ENCODE data around the gene SLC6A20. TPM values are rescaled to one million over a fixed set of nuclear protein-coding genes. Genes with fewer than 3 reads are reported as not detected.

SLC6A20 gene
- total and polyA plus RNA-seq, 7 experiments from 2014 or later, result not detected

GRCh38 chr3:45724911-45725310 is 71.4 kb downstream of the SLC6A20 start:
- intact Hi-C loops (cut with micrococcal nuclease), result no loop called here
- POLR2A ChIA-PET, result interaction anchor here (1.3 kb wide), 1 partner anchor 26 kb away, joined by 4 read pairs; no protein-coding TSS in a partner anchor
- H3K27ac Mint-ChIP-seq, result peak overlapping the region in 2 of 9 donors; percentile 10 to 65
- Histone ChIP-seq H3K4me3 (ENCODE audit: low read length) (no peak overlapping the region), H3K27ac (ENCODE audit: low read depth, low read length) (no peak overlapping the region), H3K36me3 (ENCODE audit: control insufficient read depth in 2 of 3, insufficient read depth in 3 of 3, low read length in 3 of 3) (peaks cover 13 to 48% (median 22%) of the 10 kb centered on the region in 3 experiments), H3K27me3 (ENCODE audit: control insufficient read depth in 2 of 2, insufficient read depth in 2 of 2, low read length in 2 of 2) (no peaks in the 10 kb centered on the region), H3K4me1 (ENCODE audit: control insufficient read depth in 2 of 2, insufficient read depth in 2 of 2, low read length in 2 of 2) (no peaks in the 10 kb centered on the region), H3K9me3 (ENCODE audit: control insufficient read depth in 2 of 3, low read length in 3 of 3) (no peaks in the 10 kb centered on the region)
- no peak overlapping the region for H3K4me3 Mint-ChIP-seq
- H3K9me3 Mint-ChIP-seq, result no peaks in the 10 kb centered on the region
- peaks cover 21 to 55% (median 42%) of the 10 kb centered on the region in 7 donors for H3K4me1 Mint-ChIP-seq
- no peak for ATAC-seq
- CTCF ChIA-PET, result no interaction called here
- no peaks in the 10 kb centered on the region for H3K27me3 Mint-ChIP-seq
- H3K36me3 Mint-ChIP-seq, result peaks cover 16 to 63% (median 46%) of the 10 kb centered on the region in 5 donors
- no peak for DNase-seq

GRCh38 chr3:45719655-45720487 is 76.5 kb downstream of the SLC6A20 start:
- CTCF ChIA-PET, result no interaction called here

GRCh38 chr3:45716790-45717336 is 79.5 kb downstream of the SLC6A20 start:
- H3K9me3 Mint-ChIP-seq, result no peaks in the 10 kb centered on the region
- DNase-seq (no peak), ATAC-seq (no peak)
- Histone ChIP-seq H3K27me3 (ENCODE audit: control insufficient read depth in 2 of 2, insufficient read depth in 2 of 2, low read length in 2 of 2) (no peaks in the 10 kb centered on the region), H3K36me3 (ENCODE audit: control insufficient read depth in 2 of 3, insufficient read depth in 3 of 3, low read length in 3 of 3) (peaks cover 0 to 48% (median 7%) of the 10 kb centered on the region in 3 experiments), H3K9me3 (ENCODE audit: control insufficient read depth in 2 of 3, low read length in 3 of 3) (no peaks in the 10 kb centered on the region), H3K27ac (ENCODE audit: low read depth, low read length) (no peak overlapping the region), H3K4me1 (ENCODE audit: control insufficient read depth in 2 of 2, insufficient read depth in 2 of 2, low read length in 2 of 2) (no peaks in the 10 kb centered on the region), H3K4me3 (ENCODE audit: low read length) (no peak overlapping the region)
- ChIA-PET CTCF (no interaction called here), POLR2A (no interaction called here)
- H3K4me1 Mint-ChIP-seq, result peaks cover 5 to 30% (median 18%) of the 10 kb centered on the region in 7 donors
- H3K27me3 Mint-ChIP-seq, result no peaks in the 10 kb centered on the region
- H3K27ac Mint-ChIP-seq, result peak overlapping the region in 6 of 9 donors; percentile 4 to 62 (median 22)
- intact Hi-C loops (cut with micrococcal nuclease), result no loop called here
- H3K36me3 Mint-ChIP-seq, result peaks cover 19 to 39% (median 31%) of the 10 kb centered on the region in 5 donors
- H3K4me3 Mint-ChIP-seq, result no peak overlapping the region

More at GRCh38 chr3:45719655-45720487, 76.5 kb downstream of the SLC6A20 start:
- Histone ChIP-seq H3K4me3 (ENCODE audit: low read length) (no peak overlapping the region), H3K36me3 (ENCODE audit: control insufficient read depth in 2 of 3, insufficient read depth in 3 of 3, low read length in 3 of 3) (peaks cover 19 to 48% (median 20%) of the 10 kb centered on the region in 3 experiments), H3K9me3 (ENCODE audit: control insufficient read depth in 2 of 3, low read length in 3 of 3) (no peaks in the 10 kb centered on the region), H3K27me3 (ENCODE audit: control insufficient read depth in 2 of 2, insufficient read depth in 2 of 2, low read length in 2 of 2) (no peaks in the 10 kb centered on the region), H3K27ac (ENCODE audit: low read depth, low read length) (no peak overlapping the region), H3K4me1 (ENCODE audit: control insufficient read depth in 2 of 2, insufficient read depth in 2 of 2, low read length in 2 of 2) (no peaks in the 10 kb centered on the region)
- peaks cover 7 to 37% (median 28%) of the 10 kb centered on the region in 7 donors for H3K4me1 Mint-ChIP-seq
- peak overlapping the region in 6 of 9 donors; percentile 10 to 68 (median 26) for H3K27ac Mint-ChIP-seq
- H3K36me3 Mint-ChIP-seq, result peaks cover 28 to 52% (median 45%) of the 10 kb centered on the region in 5 donors
- H3K27me3 Mint-ChIP-seq, result no peaks in the 10 kb centered on the region
- H3K4me3 Mint-ChIP-seq, result no peak overlapping the region
- POLR2A ChIA-PET, result no interaction called here
- DNase-seq (no peak), ATAC-seq (no peak)
- H3K9me3 Mint-ChIP-seq, result no peaks in the 10 kb centered on the region
- intact Hi-C loops (cut with micrococcal nuclease), result no loop called here

- Histone ChIP-seq H3K4me3 (ENCODE audit: low read length) (no peak overlapping the region), H3K27ac (ENCODE audit: low read depth, low read length) (no peak overlapping the region), H3K36me3 (ENCODE audit: control insufficient read depth in 2 of 3, insufficient read depth in 3 of 3, low read length in 3 of 3) (peaks cover 5 to 54% (median 7%) of the 10 kb centered on the region in 3 experiments), H3K9me3 (ENCODE audit: control insufficient read depth in 2 of 3, low read length in 3 of 3) (no peaks in the 10 kb centered on the region), H3K4me1 (ENCODE audit: control insufficient read depth in 2 of 2, insufficient read depth in 2 of 2, low read length in 2 of 2) (no peaks in the 10 kb centered on the region), H3K27me3 (ENCODE audit: control insufficient read depth in 2 of 2, insufficient read depth in 2 of 2, low read length in 2 of 2) (no peaks in the 10 kb centered on the region)
- Mint-ChIP-seq H3K27ac (peak overlapping the region in 3 of 9 donors; percentile 31 to 66 (median 62)), H3K4me1 (peaks cover 10 to 32% (median 21%) of the 10 kb centered on the region in 7 donors), H3K9me3 (no peaks in the 10 kb centered on the region), H3K36me3 (peaks cover 21 to 44% (median 34%) of the 10 kb centered on the region in 5 donors), H3K27me3 (no peaks in the 10 kb centered on the region), H3K4me3 (no peak overlapping the region)
- DNase-seq (no peak), ATAC-seq (no peak)
- intact Hi-C loops (cut with micrococcal nuclease), result no loop called here
- CTCF ChIA-PET, result no interaction called here
- POLR2A ChIA-PET, result no interaction called here
Measured at GRCh38 chr3:45715945-45716344, 80.4 kb downstream of the SLC6A20 start.

- Histone ChIP-seq H3K27me3 (ENCODE audit: control insufficient read depth in 2 of 2, insufficient read depth in 2 of 2, low read length in 2 of 2) (no peaks in the 10 kb centered on the region), H3K4me3 (ENCODE audit: low read length) (no peak overlapping the region), H3K36me3 (ENCODE audit: control insufficient read depth in 2 of 3, insufficient read depth in 3 of 3, low read length in 3 of 3) (peaks cover 7 to 76% (median 24%) of the 10 kb centered on the region in 3 experiments), H3K27ac (ENCODE audit: low read depth, low read length) (no peak overlapping the region), H3K4me1 (ENCODE audit: control insufficient read depth in 2 of 2, insufficient read depth in 2 of 2, low read length in 2 of 2) (no peaks in the 10 kb centered on the region), H3K9me3 (ENCODE audit: control insufficient read depth in 2 of 3, low read length in 3 of 3) (no peaks in the 10 kb centered on the region)
- H3K27me3 Mint-ChIP-seq, result no peaks in the 10 kb centered on the region
- ATAC-seq (no peak), DNase-seq (no peak)
- peak overlapping the region in 4 of 9 donors; percentile 3 to 81 (median 34) for H3K27ac Mint-ChIP-seq
- ChIA-PET CTCF (no interaction called here), POLR2A (interaction anchor here (0.6 to 1.0 kb wide), 2 partner anchors 36 to 429 kb away, joined by 3 read pairs; no protein-coding TSS in a partner anchor)
- H3K9me3 Mint-ChIP-seq, result no peaks in the 10 kb centered on the region
- intact Hi-C loops (cut with micrococcal nuclease), result no loop called here
- H3K4me1 Mint-ChIP-seq, result peaks cover 15 to 29% (median 26%) of the 10 kb centered on the region in 7 donors
- peaks cover 27 to 56% (median 36%) of the 10 kb centered on the region in 5 donors for H3K36me3 Mint-ChIP-seq
- no peak overlapping the region for H3K4me3 Mint-ChIP-seq
Measured at GRCh38 chr3:45712434-45713110, 83.8 kb downstream of the SLC6A20 start.

- Histone ChIP-seq H3K9me3 (ENCODE audit: control insufficient read depth in 2 of 3, low read length in 3 of 3) (no peaks in the 10 kb centered on the region), H3K36me3 (ENCODE audit: control insufficient read depth in 2 of 3, insufficient read depth in 3 of 3, low read length in 3 of 3) (peaks cover 3 to 79% (median 29%) of the 10 kb centered on the region in 3 experiments), H3K4me1 (ENCODE audit: control insufficient read depth in 2 of 2, insufficient read depth in 2 of 2, low read length in 2 of 2) (no peaks in the 10 kb centered on the region), H3K4me3 (ENCODE audit: low read length) (no peak overlapping the region), H3K27ac (ENCODE audit: low read depth, low read length) (no peak overlapping the region), H3K27me3 (ENCODE audit: control insufficient read depth in 2 of 2, insufficient read depth in 2 of 2, low read length in 2 of 2) (no peaks in the 10 kb centered on the region)
- POLR2A ChIA-PET, result no interaction called here
- Mint-ChIP-seq H3K36me3 (peaks cover 23 to 58% (median 39%) of the 10 kb centered on the region in 5 donors), H3K4me1 (peaks cover 15 to 28% (median 20%) of the 10 kb centered on the region in 7 donors), H3K27ac (peak overlapping the region in 3 of 9 donors; percentile 3 to 48 (median 45)), H3K27me3 (no peaks in the 10 kb centered on the region), H3K9me3 (no peaks in the 10 kb centered on the region), H3K4me3 (no peak overlapping the region)
- DNase-seq, result no peak
- intact Hi-C loops (cut with micrococcal nuclease), result no loop called here
- ATAC-seq, result no peak
- CTCF ChIA-PET, result interaction anchor here (0.6 kb wide), 1 partner anchor 93 kb away, joined by 3 read pairs; no protein-coding TSS in a partner anchor
Measured at GRCh38 chr3:45711931-45712330, 84.4 kb downstream of the SLC6A20 start.
